ENCODE data around the gene PDE4A. TPM values are rescaled to one million over a fixed set of nuclear protein-coding genes. Genes with fewer than 3 reads are reported as not detected.

PDE4A gene
- total and polyA plus RNA-seq, 2 of the 13 experiments (the other 11 are each of a cell fraction or from before 2014, with no cell fraction given), result 1.1 to 4.1 TPM

GRCh38 chr19:10380313-10381102 lies 39.8 kb upstream of the PDE4A start, which contains the start of gene TYK2 (continued):
- no peak for TF ChIP-seq ZNF275 (CRISPR knock-in tag; IDR thresholded peaks at IDR 0.05; ENCODE audit: borderline replicate concordance)
- TF ChIP-seq MIER3 (CRISPR knock-in tag; IDR thresholded peaks at IDR 0.05; ENCODE audit: borderline replicate concordance), result 0 out of 2 replicates have a peak, but pooled peaks have one; percentile 67
- TF ChIP-seq ZNF558 (CRISPR knock-in tag; IDR thresholded peaks at IDR 0.05; ENCODE audit: borderline replicate concordance), result no peak
- TF ChIP-seq, protein P1, sequence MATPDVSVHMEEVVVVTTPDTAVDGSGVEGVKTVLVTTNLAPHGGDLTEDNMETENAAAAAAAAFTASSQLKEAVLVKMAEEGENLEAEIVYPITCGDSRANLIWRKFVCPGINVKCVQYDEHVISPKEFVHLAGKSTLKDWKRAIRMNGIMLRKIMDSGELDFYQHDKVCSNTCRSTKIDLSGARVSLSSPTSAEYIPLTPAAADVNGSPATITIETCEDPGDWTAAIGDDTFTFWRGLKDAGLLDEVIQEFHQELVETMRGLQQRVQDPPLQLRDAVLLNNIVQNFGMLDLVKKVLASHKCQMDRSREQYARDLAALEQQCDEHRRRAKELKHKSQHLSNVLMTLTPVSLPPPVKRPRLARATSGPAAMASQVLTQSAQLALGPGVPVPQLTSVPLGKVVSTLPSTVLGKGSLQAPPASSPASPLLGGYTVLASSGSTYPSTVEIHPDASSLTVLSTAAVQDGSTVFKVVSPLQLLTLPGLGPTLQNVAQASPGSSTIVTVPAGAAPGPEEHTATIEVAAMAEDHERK (CRISPR knock-in tag; IDR thresholded peaks at IDR 0.05; ENCODE audit: low read depth), result no peak
- TF ChIP-seq TFDP2 (CRISPR knock-in tag; IDR thresholded peaks at IDR 0.05), result peak; percentile 92
- no peak for TF ChIP-seq ZNF629 (CRISPR knock-in tag; conservative IDR thresholded peaks at IDR 0.05)
- TF ChIP-seq FIP1L1 (IDR thresholded peaks at IDR 0.05; ENCODE audit: borderline replicate concordance, insufficient read depth, low read depth, low read length), result no peak
- TF ChIP-seq ZNF282 (IDR thresholded peaks at IDR 0.05; ENCODE audit: partially characterized antibody), result no peak
- TF ChIP-seq RBM22 (optimal IDR thresholded peaks at IDR 0.05; ENCODE audit: low read length), result no peak
- no peak for TF ChIP-seq ZNF207 (IDR thresholded peaks at IDR 0.05; ENCODE audit: borderline replicate concordance)
- no peak for TF ChIP-seq MBNL3 (CRISPR knock-in tag; conservative IDR thresholded peaks at IDR 0.05)
- no peak for TF ChIP-seq PITX1 (CRISPR knock-in tag; IDR thresholded peaks at IDR 0.05)
- peak; percentile 63; the same call in 1 of the 2 replicates for TF ChIP-seq NAIF1 (CRISPR knock-in tag; IDR thresholded peaks at IDR 0.05; ENCODE audit: borderline replicate concordance)
- TF ChIP-seq PBX3 (CRISPR knock-in tag; IDR thresholded peaks at IDR 0.05; ENCODE audit: borderline replicate concordance), result no peak
- TF ChIP-seq NFE2 (CRISPR knock-in tag; IDR thresholded peaks at IDR 0.05), result no peak
- peak; percentile 55; the same call in 1 of the 2 replicates for TF ChIP-seq SIN3B (IDR thresholded peaks at IDR 0.05; ENCODE audit: low read length)
- TF ChIP-seq YEATS4 (CRISPR knock-in tag; IDR thresholded peaks at IDR 0.05; ENCODE audit: borderline replicate concordance), result peak; percentile 88
- TF ChIP-seq ZBTB43 (CRISPR knock-in tag; conservative IDR thresholded peaks at IDR 0.05), result no peak; the same call in 1 of the 2 replicates
- TF ChIP-seq, protein P2, sequence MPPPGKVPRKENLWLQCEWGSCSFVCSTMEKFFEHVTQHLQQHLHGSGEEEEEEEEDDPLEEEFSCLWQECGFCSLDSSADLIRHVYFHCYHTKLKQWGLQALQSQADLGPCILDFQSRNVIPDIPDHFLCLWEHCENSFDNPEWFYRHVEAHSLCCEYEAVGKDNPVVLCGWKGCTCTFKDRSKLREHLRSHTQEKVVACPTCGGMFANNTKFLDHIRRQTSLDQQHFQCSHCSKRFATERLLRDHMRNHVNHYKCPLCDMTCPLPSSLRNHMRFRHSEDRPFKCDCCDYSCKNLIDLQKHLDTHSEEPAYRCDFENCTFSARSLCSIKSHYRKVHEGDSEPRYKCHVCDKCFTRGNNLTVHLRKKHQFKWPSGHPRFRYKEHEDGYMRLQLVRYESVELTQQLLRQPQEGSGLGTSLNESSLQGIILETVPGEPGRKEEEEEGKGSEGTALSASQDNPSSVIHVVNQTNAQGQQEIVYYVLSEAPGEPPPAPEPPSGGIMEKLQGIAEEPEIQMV (CRISPR knock-in tag; IDR thresholded peaks at IDR 0.05; ENCODE audit: low read depth), result no peak; the same call in 1 of the 2 replicates
- TF ChIP-seq MEF2D (CRISPR knock-in tag; IDR thresholded peaks at IDR 0.05), result no peak
- TF ChIP-seq YEATS2 (CRISPR knock-in tag; IDR thresholded peaks at IDR 0.05; ENCODE audit: borderline replicate concordance), result peak; percentile 90
